Measurements from ENCODE around the gene RNF157.
"Not testable (repeated sequence)": the region's sequence is repeated elsewhere in the genome, so short reads cannot be mapped to it uniquely, and the experiment has no call there.

Gene RNF157

DNA sequence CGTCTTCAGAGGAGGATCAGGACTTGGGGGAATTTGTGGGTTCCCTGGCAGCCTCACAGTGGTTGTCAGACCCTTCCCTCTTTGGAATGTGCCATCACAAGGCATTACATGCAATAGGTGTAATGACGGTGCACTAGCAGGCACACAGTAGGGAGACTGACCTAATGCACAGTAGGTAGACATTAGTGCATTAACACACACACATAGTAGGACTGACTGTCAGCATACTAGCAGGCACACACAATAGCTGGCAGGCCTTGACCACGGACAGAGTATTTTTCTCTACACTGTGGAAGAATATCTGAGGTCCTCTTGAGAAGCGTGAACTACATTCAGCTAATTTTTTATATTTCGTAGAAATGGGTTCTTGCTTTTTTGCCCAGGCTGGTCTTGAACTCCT, 14.0 kb upstream of the RNF157 start:
- DNase-seq (ENCODE audit: low spot score): no peak

DNA sequence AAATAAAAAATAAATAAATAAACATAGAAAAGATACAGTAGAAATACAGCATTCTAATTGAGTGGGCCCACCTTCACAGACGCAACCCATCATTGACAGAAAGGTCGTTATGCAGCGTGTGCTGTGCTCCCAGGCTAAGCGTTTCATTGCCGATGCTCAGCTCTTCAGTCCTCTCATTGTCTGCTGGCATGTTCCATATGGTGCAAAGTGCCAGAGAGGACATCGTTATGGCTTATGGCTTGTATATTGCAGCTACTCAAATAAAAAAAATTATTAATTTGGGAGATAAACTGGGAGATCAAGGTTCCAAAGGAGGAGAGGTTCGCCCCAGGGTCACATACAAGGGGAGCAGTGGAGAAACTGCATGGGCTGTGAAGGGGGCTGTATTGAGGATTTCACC, 13.5 kb upstream of the RNF157 start:
- DNase-seq (ENCODE audit: low spot score): no peak

DNA sequence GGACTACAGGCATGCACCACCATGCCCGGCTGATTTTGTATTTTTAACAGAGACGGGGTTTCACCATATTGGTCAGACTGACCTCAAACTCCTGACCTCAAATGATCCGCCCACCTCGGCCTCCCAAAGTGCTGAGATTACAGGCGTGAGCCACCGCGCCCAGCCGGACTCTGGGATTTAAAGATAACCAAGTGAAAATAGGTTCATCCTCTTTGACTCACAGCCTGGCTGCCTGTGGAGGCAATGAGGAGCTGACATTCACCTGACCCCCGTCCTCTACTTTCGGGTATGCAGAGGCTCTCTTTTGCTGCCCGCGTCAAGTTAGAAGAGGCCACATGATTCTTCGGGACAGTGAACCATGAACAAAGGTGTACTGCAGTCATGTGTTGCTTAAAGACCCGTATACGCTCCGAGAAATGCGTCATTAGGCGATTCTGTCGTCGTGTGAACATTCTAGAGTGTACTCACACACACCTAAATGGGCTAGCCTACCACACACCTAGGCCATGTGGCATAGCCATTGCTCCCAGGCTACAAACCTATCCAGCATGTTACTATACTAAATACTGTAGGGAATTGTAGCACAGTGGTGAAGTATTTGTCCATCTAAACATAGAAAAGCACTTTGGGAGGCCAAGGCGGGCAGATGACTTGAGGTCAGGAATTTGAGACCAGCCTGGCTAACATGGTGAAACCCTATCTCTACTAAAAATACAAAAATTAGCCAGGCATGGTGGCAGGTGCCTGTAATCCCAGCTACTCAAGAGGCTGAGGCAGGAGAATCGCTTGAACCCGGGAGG, 12.9 kb upstream of the RNF157 start:
- not testable (repeated sequence) for DNase-seq (ENCODE audit: low spot score)

DNA sequence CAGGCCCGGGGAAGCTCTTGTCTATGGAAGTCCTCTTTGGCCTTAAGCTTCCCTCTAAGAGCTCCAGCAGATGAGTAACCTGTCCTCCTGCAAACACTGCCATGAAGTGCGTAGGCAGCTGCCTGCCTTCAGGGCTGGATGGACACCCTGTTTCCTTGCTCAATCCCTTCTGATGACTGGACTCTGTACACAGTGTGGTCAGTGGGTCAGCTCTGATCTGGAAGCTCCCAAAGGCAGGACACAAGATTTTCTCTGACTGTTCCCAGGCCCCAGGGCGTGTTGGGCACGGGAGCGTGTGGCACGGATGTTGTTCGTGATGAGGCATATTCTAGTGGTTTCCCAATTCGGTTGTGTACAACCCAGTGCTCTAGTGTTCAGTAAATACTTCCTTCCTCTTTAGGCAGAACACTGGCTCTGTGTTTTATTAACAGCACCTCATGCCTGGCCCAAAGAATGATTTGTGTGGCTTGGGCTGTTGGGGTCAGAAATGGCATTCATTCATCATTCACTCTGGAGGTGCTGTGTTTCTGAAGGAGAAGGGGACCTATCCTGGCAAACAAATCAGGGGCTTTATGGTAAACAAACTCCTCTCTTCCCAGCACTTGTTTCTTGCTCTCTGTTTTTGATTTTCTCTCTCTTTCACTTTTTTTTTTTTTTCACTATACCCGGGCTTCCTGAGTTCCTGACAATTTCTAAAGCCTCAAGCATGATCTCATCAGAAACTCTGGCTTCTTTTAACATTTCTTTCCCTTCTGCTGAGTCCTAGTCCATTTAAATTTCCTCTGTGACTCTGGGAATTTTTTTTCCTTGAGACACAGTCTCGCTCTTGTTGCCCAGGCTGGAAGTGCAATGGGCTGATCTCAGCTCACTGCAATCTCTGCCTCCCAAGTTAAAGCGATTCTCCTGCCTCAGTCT, 12.0 kb upstream of the RNF157 start:
- DNase-seq (ENCODE audit: low spot score): no peak

DNA sequence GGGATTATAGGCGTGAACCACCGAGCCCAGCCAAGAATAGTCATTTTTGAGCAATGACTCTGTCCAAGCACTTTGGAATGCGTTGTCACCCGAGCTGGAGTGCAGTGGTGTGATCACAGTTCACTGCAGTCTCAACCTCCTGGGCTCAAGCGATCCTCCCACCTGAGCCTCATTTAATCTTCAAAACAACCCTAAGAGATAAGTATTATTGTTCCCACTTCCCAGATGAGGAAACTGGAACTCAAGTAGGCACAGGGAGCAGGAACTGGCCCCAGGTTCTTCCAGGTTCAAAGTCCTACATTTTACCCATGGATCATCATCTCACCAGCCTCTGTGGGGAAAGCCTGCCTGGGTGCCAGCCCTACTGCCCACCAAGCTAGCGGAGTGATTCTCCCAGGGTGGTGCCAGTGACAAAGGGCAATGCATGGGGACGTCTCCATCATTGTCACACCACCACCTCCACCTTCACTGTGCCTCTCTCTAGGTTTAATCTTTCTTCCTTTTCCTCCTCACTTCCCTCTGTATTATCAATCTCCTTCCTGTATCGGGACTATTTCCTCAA, 11.3 kb upstream of the RNF157 start:
- DNase-seq (ENCODE audit: low spot score): no peak

DNA sequence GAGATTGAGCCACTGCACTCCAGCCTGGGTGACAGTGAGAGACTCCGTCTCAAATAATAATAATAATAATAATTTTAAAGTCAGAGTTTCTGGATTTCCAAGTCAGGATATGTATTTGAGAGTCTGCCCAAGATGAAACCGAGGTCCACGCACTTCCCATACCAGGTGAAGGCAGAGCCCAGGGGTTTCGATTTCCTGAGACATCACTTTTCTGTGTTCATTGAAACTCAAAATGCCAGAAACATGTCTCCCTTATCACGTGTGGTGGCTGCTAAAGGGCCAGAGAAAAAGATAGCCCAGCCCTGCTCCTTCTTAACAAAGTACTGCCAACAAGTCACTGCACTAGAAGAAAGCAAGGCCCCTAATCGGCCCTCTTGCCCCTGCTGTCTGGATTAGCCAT, 9.8 kb upstream of the RNF157 start:
- DNase-seq (ENCODE audit: low spot score): no peak

DNA sequence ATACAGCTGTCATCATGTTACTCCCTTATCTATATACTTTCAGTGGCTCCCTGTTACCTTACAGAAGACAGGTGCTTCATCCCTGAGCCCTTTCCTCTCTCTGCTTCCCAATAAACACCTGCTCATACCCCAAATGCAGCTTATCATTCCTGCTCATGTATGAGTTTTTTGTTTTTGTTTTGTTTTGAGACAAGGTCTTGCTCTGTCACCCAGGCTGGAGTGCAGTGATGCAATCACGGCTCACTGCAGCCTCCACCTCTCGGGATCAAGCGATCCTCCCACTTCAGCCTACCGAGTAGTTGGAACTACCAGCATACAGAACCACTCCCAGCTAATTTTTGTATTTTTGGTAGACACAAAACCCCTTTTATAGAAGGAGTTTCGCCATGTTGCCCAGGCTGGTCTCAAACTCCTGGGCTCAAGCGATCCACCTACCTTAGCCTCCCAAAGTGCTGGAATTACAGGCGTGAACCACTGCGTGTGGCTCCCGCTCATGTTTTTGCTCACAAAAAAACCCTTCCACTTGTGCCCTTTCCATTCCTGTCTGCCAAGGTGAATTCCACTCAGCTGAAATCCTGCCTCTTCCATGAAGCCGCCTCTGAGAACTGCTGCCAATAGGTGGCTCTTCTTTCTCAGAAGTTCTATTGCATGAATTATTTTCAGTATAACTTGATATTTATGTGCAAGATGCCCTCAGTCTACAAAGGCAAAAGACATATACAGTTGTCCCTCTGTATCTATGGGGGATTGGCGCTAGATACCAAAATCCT, 7.9 kb upstream of the RNF157 start:
- no peak for DNase-seq (ENCODE audit: low spot score)

DNA sequence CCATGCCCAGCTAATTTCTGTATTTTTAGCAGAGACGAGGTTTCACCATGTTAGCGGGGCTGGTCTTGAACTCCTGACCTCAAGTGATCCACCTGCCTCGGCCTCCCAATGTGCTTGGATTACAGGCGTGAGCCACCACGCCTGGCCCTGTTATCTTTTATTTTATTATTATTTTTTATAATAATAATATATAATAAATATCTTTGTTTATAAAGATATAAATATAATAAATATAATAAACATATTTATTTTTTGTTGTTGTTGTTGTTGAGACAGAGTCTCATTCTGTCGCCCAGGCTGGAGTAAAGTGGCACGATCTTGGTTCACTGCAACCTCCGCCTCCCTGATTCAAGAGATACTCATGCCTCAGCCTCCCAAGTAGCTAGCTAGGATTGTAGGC, 7.0 kb upstream of the RNF157 start:
- no peak for DNase-seq (ENCODE audit: low spot score)

DNA sequence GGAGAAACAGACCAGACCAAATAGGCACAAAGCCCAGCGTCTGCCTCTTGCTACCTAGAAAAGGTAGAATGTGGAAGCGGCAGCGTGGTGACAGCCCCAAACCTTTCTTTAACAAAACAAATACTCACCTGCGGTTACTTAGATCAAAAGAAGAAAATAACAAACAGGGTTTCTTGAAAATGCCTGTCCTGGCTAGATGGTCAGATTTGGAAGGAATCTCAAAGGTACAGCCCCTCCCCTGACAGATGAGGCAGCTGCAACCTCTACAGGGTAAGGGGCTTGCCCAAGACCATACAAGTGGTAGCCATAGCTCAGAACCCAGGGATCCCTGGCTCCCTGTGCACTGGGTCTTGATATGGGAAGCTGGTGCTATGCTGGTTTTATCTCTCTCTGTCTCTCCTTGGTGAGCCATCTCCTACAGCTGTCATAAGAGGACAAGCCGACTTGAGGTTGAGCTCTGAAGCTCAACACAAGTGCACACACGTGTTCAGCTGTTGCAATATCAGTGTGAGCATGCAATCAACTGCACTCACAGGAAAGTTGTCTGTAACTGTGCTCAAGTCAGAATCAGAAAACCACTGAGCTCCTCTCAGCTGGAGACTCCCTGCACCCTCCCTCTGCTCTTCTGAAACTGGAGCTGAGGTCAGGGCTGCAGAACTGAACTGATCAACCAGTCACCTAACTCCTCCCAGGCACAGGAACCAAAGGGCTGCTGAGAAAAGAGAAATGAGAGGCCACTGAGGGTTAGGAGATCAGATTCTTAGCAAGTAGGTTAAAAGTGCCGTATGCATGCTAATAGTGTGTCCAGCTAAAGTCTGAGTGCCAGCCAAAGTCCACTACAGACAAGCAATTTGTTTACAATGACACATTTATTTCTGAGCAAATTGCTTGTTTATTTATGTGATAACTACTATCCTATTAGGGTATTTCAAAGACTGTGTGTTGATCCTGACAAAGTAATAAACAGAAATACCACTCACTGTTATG, 6.1 kb upstream of the RNF157 start:
- DNase-seq (ENCODE audit: low spot score): peak; percentile 61

DNA sequence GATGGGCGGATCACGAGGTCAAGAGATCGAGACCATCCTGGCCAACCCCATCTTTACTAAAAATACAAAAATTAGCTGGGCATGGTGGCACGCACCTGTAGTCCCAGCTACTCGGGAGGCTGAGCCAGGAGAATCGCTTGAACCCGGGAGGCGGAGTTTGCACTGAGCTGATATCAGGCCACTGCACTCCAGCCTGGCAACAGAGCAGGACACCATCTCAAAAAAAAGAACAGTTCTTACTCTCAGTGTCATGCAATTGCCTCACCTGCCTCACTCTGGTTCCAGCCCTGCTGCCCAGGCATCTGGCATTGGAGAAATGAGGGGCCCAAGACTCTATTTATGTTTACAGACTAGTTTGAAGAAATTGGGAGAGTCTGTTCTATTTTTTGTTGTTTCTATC, 4.4 kb upstream of the RNF157 start:
- not testable (repeated sequence) for DNase-seq (ENCODE audit: low spot score)

DNA sequence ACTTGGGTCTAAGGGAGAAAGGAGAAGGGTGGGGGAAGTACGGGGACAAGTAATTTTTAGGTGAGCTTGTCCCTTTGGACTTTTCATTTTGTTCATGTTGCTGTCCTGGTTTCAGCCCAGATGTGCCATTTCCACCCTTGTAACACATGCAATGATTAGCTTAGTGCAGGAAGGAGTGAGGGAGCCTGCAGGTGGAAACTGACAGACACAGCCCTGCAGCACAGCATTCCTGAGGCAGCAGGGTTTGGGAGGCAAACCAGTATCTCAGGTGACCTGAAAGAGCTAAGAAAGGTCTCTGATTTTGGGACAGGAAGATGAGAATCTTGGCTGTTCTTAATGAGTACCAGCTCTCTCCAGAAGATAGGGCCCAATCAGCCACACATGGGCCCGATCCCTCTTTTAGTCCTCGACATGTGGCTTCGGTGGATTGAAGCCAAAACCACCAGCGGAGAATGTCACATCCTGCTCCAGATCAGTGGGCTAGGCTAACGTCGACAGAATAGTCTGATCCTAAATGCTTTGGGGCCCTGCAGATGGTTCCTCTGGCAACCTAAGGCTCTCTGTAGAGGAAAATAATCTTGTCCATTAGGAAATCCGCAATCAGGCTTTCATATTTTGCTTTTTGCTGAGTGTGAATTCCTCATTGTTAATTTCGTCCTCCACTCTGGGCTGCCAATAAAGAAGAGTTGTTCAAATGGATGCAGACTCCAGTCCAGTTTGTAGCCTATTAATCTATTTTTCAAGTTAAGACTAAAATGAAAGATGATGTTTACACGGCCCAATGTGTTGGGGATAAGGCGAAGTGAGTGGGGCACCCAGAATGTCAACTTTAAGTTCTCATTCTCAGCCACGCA, 3.8 kb upstream of the RNF157 start:
- no peak for DNase-seq (ENCODE audit: low spot score)

DNA sequence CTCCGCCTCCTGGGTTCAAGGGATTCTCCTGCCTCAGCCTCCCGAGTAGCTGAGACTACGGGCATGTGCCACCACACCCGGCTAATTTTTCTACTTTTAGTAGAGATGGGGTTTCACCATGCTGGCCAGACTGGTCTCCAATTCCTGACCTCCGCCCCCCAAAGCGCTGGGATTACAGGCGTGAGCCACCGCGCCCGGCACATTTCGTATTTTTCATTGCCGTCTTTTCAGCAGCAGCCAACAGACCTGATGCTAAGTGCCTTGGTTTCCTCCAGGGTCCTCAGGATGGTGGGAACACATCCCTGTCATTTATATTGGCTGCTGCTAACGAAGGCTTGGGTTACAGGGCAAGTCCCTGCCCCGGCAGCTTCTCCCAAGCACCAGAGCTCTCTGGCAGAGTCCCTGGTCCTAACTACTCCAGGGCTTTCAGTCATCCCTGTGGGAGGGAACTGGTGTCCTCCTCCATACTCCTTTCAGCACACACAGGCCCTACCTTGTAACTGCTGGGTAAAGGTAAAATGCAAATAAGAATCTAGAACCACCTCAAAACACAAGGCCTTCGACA, 1.5 kb upstream of the RNF157 start:
- no peak for DNase-seq (ENCODE audit: low spot score)

DNA sequence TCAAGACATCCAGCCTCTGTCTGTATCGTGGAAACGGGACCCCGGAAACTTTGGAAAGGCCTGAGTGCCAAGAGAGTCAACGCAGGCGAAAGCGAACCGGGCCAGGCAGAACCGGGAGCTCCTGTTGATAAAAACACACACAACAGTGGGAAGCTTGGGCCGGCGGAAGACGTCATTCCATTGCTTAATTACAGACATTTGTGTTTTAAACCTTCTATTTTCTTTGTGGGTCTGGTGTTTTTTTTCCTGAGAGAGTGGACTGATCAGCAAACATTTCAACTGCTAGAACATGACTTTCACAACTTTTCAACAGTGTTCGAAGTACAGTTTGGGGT, 878 bp upstream of the RNF157 start:
- no peak for DNase-seq (ENCODE audit: low spot score)

DNA sequence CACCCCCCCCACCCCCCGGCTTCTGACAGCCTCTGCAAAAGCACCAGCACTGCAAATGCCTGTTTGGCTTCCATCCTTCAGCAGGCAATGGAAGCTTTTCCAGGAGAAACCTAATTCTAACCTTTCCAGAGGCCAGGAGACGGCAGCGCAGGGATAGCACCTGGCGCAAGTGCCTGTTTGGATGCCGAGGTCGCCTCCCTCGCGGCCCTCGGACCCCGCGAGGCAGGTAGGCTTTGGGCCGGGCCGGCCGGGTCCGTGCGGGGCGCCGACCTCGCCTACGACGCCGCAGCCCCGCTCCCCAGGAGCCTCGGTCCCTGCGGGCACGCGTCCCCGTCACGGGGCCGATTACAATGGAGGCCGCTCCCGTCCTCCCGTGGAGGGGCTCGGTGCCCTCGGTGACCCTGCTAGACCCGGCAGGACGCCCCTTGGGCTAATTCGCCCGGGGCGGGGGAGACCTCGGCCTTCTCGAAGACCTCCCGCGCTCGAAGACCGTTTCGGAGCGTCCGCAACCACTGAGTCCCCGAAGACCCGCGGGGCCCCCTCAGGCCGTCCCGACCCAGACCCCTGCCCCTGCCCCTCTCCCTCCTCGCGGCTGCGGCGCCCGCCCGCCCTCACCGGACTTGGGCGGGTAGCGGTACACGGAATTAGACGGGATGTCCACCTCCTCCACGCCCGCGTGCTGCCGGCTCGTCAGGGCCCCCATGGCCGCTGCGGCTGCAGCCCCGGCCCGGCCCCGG, 587 bp downstream of the RNF157 start:
- no peak for DNase-seq (ENCODE audit: low spot score)

DNA sequence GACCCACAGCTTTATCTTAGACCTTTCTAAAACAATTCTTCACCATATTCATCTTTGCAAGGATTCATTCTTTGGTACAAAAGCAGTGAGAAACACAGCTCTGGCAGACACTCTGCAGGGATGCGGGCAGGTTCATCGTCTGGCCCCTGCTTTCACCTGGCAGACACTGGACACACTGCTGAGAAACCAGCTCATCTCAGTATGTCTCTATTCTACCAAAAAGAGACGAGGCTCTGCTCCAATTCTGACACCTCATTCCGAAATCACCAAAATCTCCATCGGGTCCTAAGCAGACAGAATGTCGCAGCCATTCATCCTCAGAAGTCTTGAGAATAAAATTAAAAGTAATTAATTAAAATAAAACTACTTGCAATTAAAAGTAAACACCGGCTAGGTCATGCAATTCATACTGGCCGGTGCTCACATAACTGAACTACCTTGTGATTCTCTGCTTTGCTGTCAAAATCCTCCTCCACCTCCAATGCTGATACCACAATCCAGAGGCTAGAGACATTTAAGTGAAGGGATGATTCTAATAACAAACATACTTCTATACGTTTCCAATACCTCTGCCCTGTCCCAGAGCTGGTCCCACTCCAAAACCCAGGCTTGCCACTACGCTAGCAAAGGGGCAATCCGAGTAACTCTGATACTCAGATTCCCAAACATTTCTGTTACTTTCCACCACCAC, 1.3 kb downstream of the RNF157 start:
- no peak for DNase-seq (ENCODE audit: low spot score)

DNA sequence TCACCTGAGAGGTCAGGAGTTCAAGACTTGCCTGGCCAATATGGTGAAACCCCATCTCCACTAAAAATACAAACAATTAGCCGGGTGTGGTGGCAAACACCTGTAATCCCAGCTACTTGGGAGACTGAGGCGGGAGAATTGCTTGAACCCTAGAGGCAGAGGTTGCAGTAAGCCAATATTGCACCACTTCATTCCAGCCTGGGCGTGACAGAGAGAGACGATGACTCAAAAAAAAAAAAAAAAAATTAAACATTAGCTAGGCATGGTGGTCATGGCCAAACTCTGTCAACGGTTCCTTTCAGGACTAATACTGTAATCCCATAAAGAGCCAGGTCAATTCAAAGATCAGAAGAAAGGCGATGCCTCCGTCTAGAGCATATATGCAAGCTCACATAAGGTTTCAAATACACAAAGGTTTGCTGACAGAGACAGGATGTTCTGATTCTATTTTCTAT, 2.4 kb downstream of the RNF157 start:
- no peak for DNase-seq (ENCODE audit: low spot score)

DNA sequence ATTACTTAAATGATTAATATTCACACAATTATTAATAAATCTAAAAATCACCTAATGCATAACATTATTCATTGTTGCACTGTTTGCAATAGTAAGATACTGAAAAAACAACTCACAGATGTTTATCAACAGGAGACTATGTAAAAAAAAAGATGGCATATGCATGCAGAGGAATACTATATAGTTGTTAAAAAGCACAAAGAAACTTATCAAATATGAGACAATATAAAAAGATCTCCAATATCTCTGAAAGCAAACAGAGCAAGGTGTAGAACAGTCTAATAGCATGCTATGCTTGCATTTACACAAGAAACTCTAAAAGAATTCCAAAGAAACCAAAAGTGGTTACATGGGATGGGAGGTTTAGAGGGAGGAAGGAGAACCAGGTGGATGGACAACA, 3.7 kb downstream of the RNF157 start:
- DNase-seq (ENCODE audit: low spot score): no peak

DNA sequence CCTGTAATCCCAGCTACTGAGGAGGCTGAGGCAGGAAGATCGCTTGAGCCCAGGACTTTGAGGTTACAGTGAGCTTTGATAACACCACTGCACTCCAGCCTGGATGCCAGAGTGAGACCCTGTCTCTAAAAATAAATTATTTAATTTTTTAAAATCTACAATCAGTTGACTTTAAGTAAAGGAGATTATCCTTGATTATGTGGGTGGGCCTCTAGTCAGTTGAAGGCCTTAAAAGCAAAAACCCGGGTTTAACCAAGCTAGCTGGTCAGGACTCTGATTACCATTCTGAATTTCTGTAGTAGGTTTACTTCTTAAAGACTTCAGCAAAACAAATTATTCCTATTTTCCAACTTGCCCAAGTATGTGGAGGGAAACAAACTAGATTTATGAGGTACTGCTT, 4.4 kb downstream of the RNF157 start:
- DNase-seq (ENCODE audit: low spot score): no peak

DNA sequence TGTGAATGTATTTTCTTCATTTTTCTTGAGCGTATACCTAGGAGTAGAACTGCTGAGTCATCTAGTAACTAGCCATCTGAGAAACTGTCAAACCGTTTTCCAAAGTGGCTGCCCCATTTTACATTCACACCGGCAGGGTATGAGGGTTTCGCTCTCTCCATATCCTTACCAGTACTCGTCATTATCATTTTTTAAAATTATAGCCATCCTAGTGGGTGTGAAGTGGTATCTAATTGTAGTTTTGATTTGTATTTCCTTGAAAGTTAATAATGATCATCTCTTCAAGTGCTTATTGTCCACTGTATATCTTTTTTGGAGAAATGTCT, 6.0 kb downstream of the RNF157 start:
- no peak for DNase-seq (ENCODE audit: low spot score)
